MM.1S (cell line): ENCODE measurements around the gene DYRK3.
A peak's percentile ranks its signal among the peaks of the same experiment; 100 is the strongest.

Experiments used
- DNase-seq: peaks from one replicate; pipeline ENCODE4 v3.0.0-alpha.2; 2015
- H2AFZ ChIP-seq: fragments of 300-600 bp; sonication (generic); 2 replicates; pipeline ENCODE4 v1.6.0; 2016; ENCODE audit warnings: antibody characterized with exemption, low read length
- H3F3A ChIP-seq: fragments of 300-600 bp; sonication (generic); 2 replicates; pipeline ENCODE4 v1.6.1; 2016; ENCODE audit warnings: mild to moderate bottlenecking, antibody characterized with exemption, low read length, moderate library complexity, mixed read lengths; ENCODE audit not compliant: insufficient read depth
- H3K27ac ChIP-seq: fragments of 300-600 bp; sonication (generic); 2 replicates; pipeline ENCODE4 v1.5.1; 2016; ENCODE audit warnings: mild to moderate bottlenecking, low read length
- H3K27me3 ChIP-seq: fragments of 300-600 bp; sonication (generic); replicated peaks from 2 replicates; pipeline ENCODE4 v1.6.0; 2016; ENCODE audit warnings: low read length; ENCODE audit not compliant: insufficient read depth
- H3K36me3 ChIP-seq: fragments of 300-600 bp; sonication (generic); replicated peaks from 2 replicates; pipeline ENCODE4 v1.6.1; 2016; ENCODE audit warnings: mild to moderate bottlenecking, low read length, mixed read lengths; ENCODE audit not compliant: insufficient read depth
- H3K4me1 ChIP-seq: fragments of 300-600 bp; sonication (generic); 2 replicates; pipeline ENCODE4 v1.6.1; 2016; ENCODE audit warnings: low read length, mixed read lengths
- H3K4me2 ChIP-seq: fragments of 300-600 bp; sonication (generic); 2 replicates; pipeline ENCODE4 v1.6.0; 2016; ENCODE audit warnings: low read depth, low read length
- H3K4me3 ChIP-seq: fragments of 300-600 bp; sonication (generic); 2 replicates; pipeline ENCODE4 v1.5.1; 2016; ENCODE audit warnings: low read length, mixed read lengths
- H3K79me2 ChIP-seq: fragments of 300-600 bp; sonication (generic); 2 replicates; pipeline ENCODE4 v1.6.1; 2016; ENCODE audit warnings: mixed run types, low read length, mixed read lengths
- H3K9ac ChIP-seq: fragments of 300-600 bp; sonication (generic); 2 replicates; pipeline ENCODE4 v1.6.1; 2016; ENCODE audit warnings: low read length, mixed read lengths
- H3K9me2 ChIP-seq: fragments of 300-600 bp; sonication (generic); replicated peaks from 2 replicates; pipeline ENCODE4 v1.6.1; 2016; ENCODE audit warnings: mild to moderate bottlenecking, low read length, mixed read lengths; ENCODE audit not compliant: insufficient read depth
- H3K9me3 ChIP-seq: fragments of 300-600 bp; sonication (generic); replicated peaks from 2 replicates; pipeline ENCODE4 v1.6.1; 2016; ENCODE audit warnings: mild to moderate bottlenecking, low read length, mixed read lengths; ENCODE audit not compliant: insufficient read depth
- H4K20me1 ChIP-seq: fragments of 300-600 bp; sonication (generic); 2 replicates; pipeline ENCODE4 v1.6.1; 2016; ENCODE audit warnings: mild to moderate bottlenecking, low read length, moderate library complexity, mixed read lengths; ENCODE audit not compliant: insufficient read depth
- EZH2 ChIP-seq: fragments of 300-600 bp; sonication (generic); optimal IDR thresholded peaks from 2 replicates; pipeline ENCODE3; 2017; ENCODE audit warnings: low read depth, mild to moderate bottlenecking, antibody characterized with exemption, low read length, mixed read lengths
- EZH2phosphoT487 ChIP-seq: fragments of 300-600 bp; sonication (generic); IDR thresholded peaks from 2 replicates; pipeline ENCODE4 v1.6.1; 2018; ENCODE audit warnings: antibody characterized with exemption, low read length
- TF ChIP-seq, protein P1 (sequence below): fragments of 300-600 bp; sonication (generic); IDR thresholded peaks from 2 replicates; pipeline ENCODE4 v1.5.1; 2016; ENCODE audit warnings: antibody characterized with exemption, low read length, mixed read lengths

The DYRK3 gene

DNA sequence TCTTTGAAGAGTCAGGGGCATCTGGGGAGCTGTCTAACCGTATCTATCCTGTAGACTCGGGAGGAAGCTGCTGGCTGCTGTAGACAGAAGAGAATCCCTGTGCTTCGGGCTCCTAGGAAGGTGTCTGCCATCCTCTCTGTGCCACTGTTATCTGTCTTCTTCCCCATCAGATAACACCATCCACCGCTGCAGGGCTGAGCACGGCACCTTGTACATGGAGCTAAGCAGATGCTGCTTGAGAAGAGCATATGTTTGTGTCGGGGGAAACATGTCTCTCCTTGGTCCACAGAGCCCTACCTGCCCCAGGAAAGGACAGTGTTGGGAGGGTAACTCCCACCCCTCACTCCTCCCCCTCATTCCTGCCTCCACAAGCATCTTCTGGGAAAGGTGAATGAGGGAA lies 48.0 kb downstream of the DYRK3 start:
- Histone ChIP-seq H3K4me1 (peaks cover 66% of the 10 kb centered on the region), H3K36me3 (no peaks in the 10 kb centered on the region), H4K20me1 (no peaks in the 10 kb centered on the region), H3K4me2 (no peak overlapping the region), H3K79me2 (peaks cover 28% of the 10 kb centered on the region), H2AFZ (no peak overlapping the region), H3K9ac (no peak overlapping the region), H3K27me3 (0 out of 2 replicates have a peak, but pooled peaks cover 13% of the 10 kb centered on the region), H3K27ac (no peak overlapping the region), H3K9me2 (no peaks in the 10 kb centered on the region), H3F3A (peaks cover 25% of the 10 kb centered on the region), H3K4me3 (no peak overlapping the region), H3K9me3 (no peaks in the 10 kb centered on the region)
- DNase-seq = no peak
- TF ChIP-seq EZH2 = no peak
- TF ChIP-seq EZH2phosphoT487 = no peak
- TF ChIP-seq, protein P1, sequence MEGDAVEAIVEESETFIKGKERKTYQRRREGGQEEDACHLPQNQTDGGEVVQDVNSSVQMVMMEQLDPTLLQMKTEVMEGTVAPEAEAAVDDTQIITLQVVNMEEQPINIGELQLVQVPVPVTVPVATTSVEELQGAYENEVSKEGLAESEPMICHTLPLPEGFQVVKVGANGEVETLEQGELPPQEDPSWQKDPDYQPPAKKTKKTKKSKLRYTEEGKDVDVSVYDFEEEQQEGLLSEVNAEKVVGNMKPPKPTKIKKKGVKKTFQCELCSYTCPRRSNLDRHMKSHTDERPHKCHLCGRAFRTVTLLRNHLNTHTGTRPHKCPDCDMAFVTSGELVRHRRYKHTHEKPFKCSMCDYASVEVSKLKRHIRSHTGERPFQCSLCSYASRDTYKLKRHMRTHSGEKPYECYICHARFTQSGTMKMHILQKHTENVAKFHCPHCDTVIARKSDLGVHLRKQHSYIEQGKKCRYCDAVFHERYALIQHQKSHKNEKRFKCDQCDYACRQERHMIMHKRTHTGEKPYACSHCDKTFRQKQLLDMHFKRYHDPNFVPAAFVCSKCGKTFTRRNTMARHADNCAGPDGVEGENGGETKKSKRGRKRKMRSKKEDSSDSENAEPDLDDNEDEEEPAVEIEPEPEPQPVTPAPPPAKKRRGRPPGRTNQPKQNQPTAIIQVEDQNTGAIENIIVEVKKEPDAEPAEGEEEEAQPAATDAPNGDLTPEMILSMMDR = no peak

GRCh38 chr1:206684003-206684402 lies 48.7 kb downstream of the DYRK3 start:
- H3K79me2 ChIP-seq = peaks cover 35% of the 10 kb centered on the region
- H3K9me3 ChIP-seq = no peaks in the 10 kb centered on the region
- H3K9me2 ChIP-seq = no peaks in the 10 kb centered on the region
- no peaks in the 10 kb centered on the region for H3K36me3 ChIP-seq
- no peaks in the 10 kb centered on the region for H4K20me1 ChIP-seq
- H3K4me1 ChIP-seq = peaks cover 59% of the 10 kb centered on the region
- no peak for DNase-seq
- 0 out of 2 replicates have a peak, but pooled peaks cover 13% of the 10 kb centered on the region for H3K27me3 ChIP-seq
- no peak overlapping the region for H2AFZ ChIP-seq
- TF ChIP-seq EZH2 = no peak
- TF ChIP-seq, protein P1 = no peak
- TF ChIP-seq EZH2phosphoT487 = no peak
- peaks cover 18% of the 10 kb centered on the region for H3F3A ChIP-seq
- H3K27ac ChIP-seq = no peak overlapping the region
- H3K4me2 ChIP-seq = peak overlapping the region; percentile 84
- H3K4me3 ChIP-seq = peak overlapping the region; percentile 52; the same call in 1 of the 2 replicates
- H3K9ac ChIP-seq = no peak overlapping the region

DNA sequence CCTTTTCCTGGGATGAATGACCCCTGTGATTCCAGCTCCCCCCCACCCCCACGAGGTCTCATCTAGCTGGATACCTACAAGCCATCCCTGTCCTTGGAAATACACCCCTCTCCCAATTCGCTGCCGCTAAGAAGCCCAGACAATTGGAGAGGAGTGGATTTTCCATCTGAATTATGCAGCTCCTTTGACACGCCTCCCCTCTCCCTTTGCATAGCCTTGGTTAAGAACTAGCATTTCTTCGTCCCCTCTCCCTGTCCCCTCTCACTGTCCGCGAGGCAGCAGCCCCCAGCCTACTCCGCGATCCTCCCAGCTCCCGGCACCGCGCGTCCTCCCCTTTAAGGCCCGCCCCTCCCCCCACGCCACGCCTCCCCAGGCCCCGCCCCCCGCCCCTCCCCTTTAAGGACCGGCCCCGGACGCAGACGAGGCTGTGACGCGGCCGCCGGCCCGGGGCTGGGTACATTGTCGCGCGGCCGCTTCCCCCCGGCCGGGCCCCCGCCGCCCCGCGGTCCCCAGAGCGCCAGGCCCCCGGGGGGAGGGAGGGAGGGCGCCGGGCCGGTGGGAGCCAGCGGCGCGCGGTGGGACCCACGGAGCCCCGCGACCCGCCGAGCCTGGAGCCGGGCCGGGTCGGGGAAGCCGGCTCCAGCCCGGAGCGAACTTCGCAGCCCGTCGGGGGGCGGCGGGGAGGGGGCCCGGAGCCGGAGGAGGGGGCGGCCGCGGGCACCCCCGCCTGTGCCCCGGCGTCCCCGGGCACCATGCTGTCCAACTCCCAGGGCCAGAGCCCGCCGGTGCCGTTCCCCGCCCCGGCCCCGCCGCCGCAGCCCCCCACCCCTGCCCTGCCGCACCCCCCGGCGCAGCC lies 49.4 kb downstream of the DYRK3 start, which contains the start of gene MAPKAPK2:
Gene MAPKAPK2 (plus strand): TSS at position 428 of the 856 bp plus-strand sequence. CDS start 325 bp downstream, at position 753.
- TF ChIP-seq, protein P1 = no peak
- TF ChIP-seq EZH2phosphoT487 (no peak), EZH2 (no peak)
- H3F3A ChIP-seq = peaks cover 13% of the 10 kb centered on the region
- H3K9me2 ChIP-seq = no peaks in the 10 kb centered on the region
- H3K27me3 ChIP-seq = 0 out of 2 replicates have a peak, but pooled peaks cover 13% of the 10 kb centered on the region
- peak within 1 kb of the TSS; percentile 24; the same call in 1 of the 2 replicates for H3K27ac ChIP-seq
- peak within 1 kb of the TSS; percentile 57 for H3K9ac ChIP-seq
- peak within 1 kb of the TSS; percentile 71 for H3K4me3 ChIP-seq
- peak; percentile 82 for DNase-seq
- H3K4me1 ChIP-seq = peaks cover 55% of the 10 kb centered on the region
- no peaks in the 10 kb centered on the region for H3K36me3 ChIP-seq
- H2AFZ ChIP-seq = peak within 1 kb of the TSS; percentile 50
- no peaks in the 10 kb centered on the region for H4K20me1 ChIP-seq
- peak within 1 kb of the TSS; percentile 84 for H3K4me2 ChIP-seq
- no peaks in the 10 kb centered on the region for H3K9me3 ChIP-seq
- peaks cover 42% of the 10 kb centered on the region for H3K79me2 ChIP-seq
